SU-DHL-6 (cell line): ENCODE results near the gene KCNIP4.

Experiments
- CTCF ChIP-seq: fragments of 200-600 bp; sonication (generic); IDR thresholded peaks from one replicate; pipeline ENCODE4 v1.5.1; 2017; ENCODE audit warnings: antibody characterized with exemption, mild to moderate bottlenecking, low read length, moderate library complexity; ENCODE audit not compliant: insufficient read depth, poor library complexity, severe bottlenecking
- EZH2phosphoT487 ChIP-seq: fragments of 200-600 bp; sonication (generic), shearing (Covaris generic); conservative IDR thresholded peaks from 2 replicates; pipeline ENCODE4 v1.6.1; 2018; ENCODE audit warnings: mild to moderate bottlenecking, antibody characterized with exemption, low read length, moderate library complexity, mixed read lengths

- TF ChIP-seq CTCF = no peak
- no peak for TF ChIP-seq EZH2phosphoT487
These were observed 745.2 kb downstream of the KCNIP4 start for GRCh38 chr4:21203416-21203815.
